Activated CD4-positive, CD25-positive, alpha-beta regulatory T cell treated with anti-CD3 and anti-CD28 coated beads, Interleukin-2, amount 50 U/mL, for 72 hours (primary cell): ENCODE results near the gene AFMID.
"Not testable (repeated sequence)": the region's sequence is repeated elsewhere in the genome, so short reads cannot be mapped to it uniquely, and the experiment has no call there.

Source experiments
- DNase-seq: peaks from one replicate; pipeline ENCODE4 v3.0.0; 2021

Gene AFMID

GRCh38 chr17:78186692-78187595, at the start of gene AFMID, which contains the start of gene TK1:
TSS of gene AFMID (plus strand) at chr17:78187362. CDS start at chr17:78187371, 9 bp downstream.
TSS of gene TK1 (minus strand) at chr17:78187052. CDS start at chr17:78186994, 58 bp downstream.
- peak; percentile 93 for DNase-seq

- no peak for DNase-seq
These were observed 49.6 kb upstream of the AFMID start for GRCh38 chr17:78137392-78138203.

GRCh38 chr17:78138204-78139060, 48.7 kb upstream of the AFMID start:
- no peak for DNase-seq

- not testable (repeated sequence) for DNase-seq
These were observed 47.3 kb upstream of the AFMID start for GRCh38 chr17:78139861-78140168.

- peak; percentile 89 for DNase-seq
These were observed 46.8 kb upstream of the AFMID start for GRCh38 chr17:78140169-78141051.

GRCh38 chr17:78141437-78142118, 45.6 kb upstream of the AFMID start:
- DNase-seq: no peak

- DNase-seq: no peak
These were observed 44.9 kb upstream of the AFMID start for GRCh38 chr17:78142119-78142861.

- DNase-seq: no peak
These were observed 43.7 kb upstream of the AFMID start for GRCh38 chr17:78143214-78144146.

GRCh38 chr17:78144147-78144719, 42.9 kb upstream of the AFMID start:
- DNase-seq: no peak

GRCh38 chr17:78144736-78145641, 42.2 kb upstream of the AFMID start:
- DNase-seq: no peak

- no peak for DNase-seq
These were observed 40.7 kb upstream of the AFMID start for GRCh38 chr17:78146471-78146869.

GRCh38 chr17:78146881-78147280, 40.3 kb upstream of the AFMID start:
- DNase-seq: no peak

- no peak for DNase-seq
These were observed 39.7 kb upstream of the AFMID start for GRCh38 chr17:78147315-78147998.

GRCh38 chr17:78148286-78149016, 38.7 kb upstream of the AFMID start:
- DNase-seq: no peak

- DNase-seq: no peak
These were observed 35.6 kb upstream of the AFMID start for GRCh38 chr17:78151514-78152008.
